Right lobe of liver (tissue), 6 donors: ENCODE measurements around the gene PTPRU. TPM values are rescaled to one million over a fixed set of nuclear protein-coding genes. Genes with fewer than 3 reads are reported as not detected.

ENCODE experiments used
- ATAC-seq, 4 donors: fragments of 200-7000 bp; cut with Tn5 transposase; one replicate each; pipeline ENCODE4 v1.9.1; 2020; ENCODE audit warnings: mild to moderate bottlenecking in 4 of 4, moderate library complexity in 4 of 4
- DNase-seq, 3 donors: peaks; one replicate each; pipeline ENCODE4 v3.0.0-alpha.2; 2020
- H3K27ac ChIP-seq, 3 donors: fragments of 200-600 bp; one replicate each; pipeline ENCODE4 v1.8.0; 2022
- H3K27me3 ChIP-seq, 2 donors: fragments of 200-600 bp; one replicate each; pipeline ENCODE4 v1.8.0; 2022
- H3K36me3 ChIP-seq, 4 donors: fragments of 200-600 bp; sonication (generic) in 1 of 4; one replicate each; pipeline versions ENCODE4 v1.5.1 to v1.8.0; 2017 to 2022; ENCODE audit warnings: control low read depth in 1 of 4
- H3K4me1 ChIP-seq, 4 donors: fragments of 200-600 bp; sonication (generic) in 1 of 4; one replicate each; pipeline versions ENCODE4 v1.5.1 to v1.8.0; 2017 to 2022; ENCODE audit warnings: control low read depth in 1 of 4
- H3K4me3 ChIP-seq, 3 donors: fragments of 200-600 bp; one replicate each; pipeline ENCODE4 v1.8.0; 2022
- H3K9me3 ChIP-seq, 4 donors: fragments of 200-600 bp; sonication (generic) in 1 of 4; one replicate each; pipeline versions ENCODE4 v1.5.1 to v1.8.0; 2017 to 2022; ENCODE audit warnings: control low read depth in 1 of 4
- CTCF ChIP-seq, 4 donors: fragments of 200-600 bp in 3 of 4; fragments of 450-650 bp in 1 of 4; IDR thresholded peaks; one replicate each; pipeline versions ENCODE4 v1.5.1 to v1.8.0; 2016 to 2022; ENCODE audit warnings: antibody characterized with exemption in 4 of 4, mild to moderate bottlenecking in 2 of 4
- POLR2A ChIP-seq: fragments of 450-650 bp; IDR thresholded peaks from one replicate; pipeline ENCODE4 v1.6.1; 2017; ENCODE audit warnings: antibody characterized with exemption, mild to moderate bottlenecking
- WGBS: methylation state at CpG from one replicate; pipeline ENCODE4 v1.1.6; 2018; ENCODE audit warnings: low coverage, low lambda C conversion rate; ENCODE audit not compliant: insufficient coverage; ENCODE audit errors: missing lambda C conversion rate; 5-methylcytosine and 5-hydroxymethylcytosine counted together
- intact Hi-C, 2 donors: fragments of 100-400 bp; cut with DNase I; formaldehyde crosslinking; loops; one replicate each; pipeline versions ENCODE4 v1.11.2 to v1.14.1; 2022
- total RNA-seq, 6 experiments: library from RNA; depleted of rRNA in 2 of 6; stranded (reverse); fragments of >200 nt in 2 of 6; fragmentation: NEBNext Ultra II Directional in 3 of 6; extraction: Animal tissue kit (Norgen Biotek cat#: 25700) in 3 of 6; gene quantifications; one replicate each; pipeline versions ENCODE4 v1.1.0 to v1.2.4, GENCODE V29; 2016 to 2023
- donor health status: DM: no; HTN: yes; CAD: no.
- donor health status: DM: no; HTN: no; CAD: no.
- donor health status: DM: no; HTN: no; CAD: no.
- donor health status: DM: no; HTN: yes; CAD: no.
- donor health status: DM: no; HTN: yes; CAD: no.

Gene PTPRU
- total RNA-seq, 6 experiments from 2014 or later, result 4.8 to 22.3 (median 14.5) TPM

GRCh38 chr1:29230204-29230552, 6.1 kb upstream of the PTPRU start:
- TF ChIP-seq POLR2A (no peak), CTCF (IDR thresholded peaks at IDR 0.05) (no peak)
- Histone ChIP-seq H3K27ac (peak overlapping the region in 1 of 3 donors; percentile 45), H3K27me3 (no peaks in the 10 kb centered on the region), H3K9me3 (no peaks in the 10 kb centered on the region), H3K4me1 (peaks cover 0 to 8% (median 0%) of the 10 kb centered on the region in 4 donors), H3K36me3 (no peaks in the 10 kb centered on the region), H3K4me3 (peak overlapping the region; percentile 74 to 85 (median 79))
- 19% methylated on average over 4 of the region's 4 CpGs for WGBS
- intact Hi-C loops, result loop anchor here (10.0 kb wide), 1 partner anchor 1475 kb away; no protein-coding TSS in a partner anchor
- DNase-seq (no peak), ATAC-seq (no peak)

- intact Hi-C loops, result loop anchor here (10.0 kb wide), 1 partner anchor 1474 kb away; no protein-coding TSS in a partner anchor
- Histone ChIP-seq H3K4me3 (peak within 1 kb of the TSS; percentile 74 to 85 (median 79)), H3K9me3 (no peaks in the 10 kb centered on the region), H3K27me3 (no peaks in the 10 kb centered on the region), H3K27ac (peak within 1 kb of the TSS; percentile 26 to 45 (median 27)), H3K4me1 (peaks cover 0 to 8% (median 0%) of the 10 kb centered on the region in 4 donors), H3K36me3 (no peaks in the 10 kb centered on the region)
- peak; percentile 97 to 99 (median 98) for ATAC-seq
- TF ChIP-seq CTCF (IDR thresholded peaks at IDR 0.05), result peak in 3 of 4 donors; percentile 19 to 25 (median 21)
- TF ChIP-seq POLR2A, result peak; percentile 58
- WGBS, result 5% methylated on average over 22 of the region's 52 CpGs
- peak; percentile 93 to 94 (median 93) for DNase-seq
Measured at GRCh38 chr1:29230553-29231378, 5.6 kb upstream of the PTPRU start, which contains the start of gene MECR. Gene MECR, minus strand, starts transcription at chr1:29230934. Its CDS starts 28 bp downstream, at chr1:29230906.

- ATAC-seq, result no peak
Measured at GRCh38 chr1:29232387-29232786, 3.9 kb upstream of the PTPRU start.

GRCh38 chr1:29233693-29234092, 2.6 kb upstream of the PTPRU start:
- DNase-seq, result no peak
- no peak overlapping the region for H3K4me3 ChIP-seq
- no peak overlapping the region for H3K27ac ChIP-seq
- 63% methylated on average over 2 of the region's 4 CpGs for WGBS
- H3K4me1 ChIP-seq, result peaks cover 0 to 25% (median 0%) of the 10 kb centered on the region in 4 donors
- no peak for ATAC-seq
- no peaks in the 10 kb centered on the region for H3K36me3 ChIP-seq
- H3K27me3 ChIP-seq, result no peaks in the 10 kb centered on the region
- TF ChIP-seq CTCF (IDR thresholded peaks at IDR 0.05) (no peak), POLR2A (no peak)
- intact Hi-C loops, result loop anchor here (10.0 kb wide), 1 partner anchor 1471 kb away; no protein-coding TSS in a partner anchor
- H3K9me3 ChIP-seq, result no peaks in the 10 kb centered on the region

More at GRCh38 chr1:29232387-29232786, 3.9 kb upstream of the PTPRU start:
- H3K36me3 ChIP-seq, result no peaks in the 10 kb centered on the region
- WGBS, result 86% methylated on average over 3 of the region's 3 CpGs
- H3K27ac ChIP-seq, result no peak overlapping the region
- TF ChIP-seq POLR2A (no peak), CTCF (IDR thresholded peaks at IDR 0.05) (no peak)
- no peak for DNase-seq
- H3K9me3 ChIP-seq, result no peaks in the 10 kb centered on the region
- H3K4me1 ChIP-seq, result peaks cover 0 to 17% (median 0%) of the 10 kb centered on the region in 4 donors
- no peak overlapping the region for H3K4me3 ChIP-seq
- no peaks in the 10 kb centered on the region for H3K27me3 ChIP-seq
- intact Hi-C loops, result loop anchor here (10.0 kb wide), 1 partner anchor 1472 kb away; no protein-coding TSS in a partner anchor
